GM23248 (cell line): ENCODE data around the gene XIST. TPM values are rescaled to one million over a fixed set of nuclear protein-coding genes. Genes with fewer than 3 reads are reported as not detected.

Source experiments
- DNase-seq: peaks from one replicate; pipeline ENCODE4 v3.0.0-alpha.2; 2015
- H2AFZ ChIP-seq: fragments of 200-600 bp; sonication (generic); 2 replicates; pipeline ENCODE4 v1.6.1; 2016; ENCODE audit warnings: antibody characterized with exemption
- H3F3A ChIP-seq: fragments of 200-600 bp; sonication (generic); 2 replicates; pipeline ENCODE4 v1.6.1; 2016; ENCODE audit warnings: mild to moderate bottlenecking, antibody characterized with exemption, mixed run types; ENCODE audit not compliant: insufficient read depth
- H3K27ac ChIP-seq: fragments of 200-600 bp; sonication (generic); 2 replicates; pipeline ENCODE4 v1.5.1; 2016; ENCODE audit warnings: mild to moderate bottlenecking
- H3K27me3 ChIP-seq: fragments of 200-600 bp; sonication (generic); replicated peaks from 2 replicates; pipeline ENCODE4 v1.6.1; 2016; ENCODE audit warnings: mild to moderate bottlenecking; ENCODE audit not compliant: insufficient read depth
- H3K36me3 ChIP-seq: fragments of 200-600 bp; sonication (generic); 2 replicates; pipeline ENCODE4 v1.6.1; 2016; ENCODE audit warnings: low read depth, mild to moderate bottlenecking
- H3K4me1 ChIP-seq: fragments of 200-600 bp; sonication (generic); 2 replicates; pipeline ENCODE4 v1.6.1; 2016; ENCODE audit warnings: mild to moderate bottlenecking; ENCODE audit not compliant: insufficient read depth
- H3K4me2 ChIP-seq: fragments of 200-600 bp; sonication (generic); one replicate; pipeline ENCODE4 v1.6.1; 2016; ENCODE audit warnings: mild to moderate bottlenecking; ENCODE audit not compliant: unreplicated experiment
- H3K4me3 ChIP-seq: fragments of 200-600 bp; sonication (generic); 2 replicates; pipeline ENCODE4 v1.5.1; 2016; ENCODE audit warnings: mild to moderate bottlenecking
- H3K79me2 ChIP-seq: fragments of 200-600 bp; sonication (generic); 2 replicates; pipeline ENCODE4 v1.6.1; 2016; ENCODE audit warnings: mild to moderate bottlenecking; ENCODE audit not compliant: insufficient read depth
- H3K9ac ChIP-seq: fragments of 200-600 bp; sonication (generic); 2 replicates; pipeline ENCODE4 v1.6.1; 2016; ENCODE audit warnings: mild to moderate bottlenecking
- H3K9me2 ChIP-seq: fragments of 200-600 bp; sonication (generic); 2 replicates; pipeline ENCODE4 v1.6.1; 2016; ENCODE audit warnings: mixed run types, mild to moderate bottlenecking, moderate library complexity; ENCODE audit not compliant: insufficient read depth
- H3K9me3 ChIP-seq: fragments of 200-600 bp; sonication (generic); one replicate; pipeline ENCODE4 v1.6.1; 2017; ENCODE audit warnings: low read depth
- H4K20me1 ChIP-seq: fragments of 200-600 bp; sonication (generic); 2 replicates; pipeline ENCODE4 v1.6.0; 2016; ENCODE audit not compliant: insufficient read depth
- EZH2 ChIP-seq: fragments of 200-600 bp; sonication (generic); IDR thresholded peaks from 2 replicates; pipeline ENCODE4 v1.6.1; 2018; ENCODE audit warnings: antibody characterized with exemption, mild to moderate bottlenecking; ENCODE audit not compliant: insufficient read depth, poor library complexity, severe bottlenecking
- EZH2phosphoT487 ChIP-seq: fragments of 200-600 bp; sonication (generic); IDR thresholded peaks from 2 replicates; pipeline ENCODE4 v1.6.1; 2018; ENCODE audit warnings: antibody characterized with exemption, moderate library complexity, mild to moderate bottlenecking, low read depth; ENCODE audit not compliant: insufficient read depth
- WGBS, 2 experiments: methylation state at CpG; one replicate each; pipeline ENCODE4 v1.1.6; 2015 to 2017; ENCODE audit warnings: low lambda C conversion rate in 2 of 2, low coverage in 1 of 2; ENCODE audit errors: missing lambda C conversion rate in 2 of 2; 5-methylcytosine and 5-hydroxymethylcytosine counted together
- in situ Hi-C: fragments of 300-500 bp; cut with MboI; formaldehyde crosslinking; loops from 2 replicates; pipeline ENCODE4 v1.15.0; 2020
- polyA plus RNA-seq: library from polyadenylated mRNA; unstranded; fragments of >200 nt; fragmentation: Nextera tagmentation; extraction: Ambion mirVana; gene quantifications from 2 replicates; pipeline ENCODE4 v1.2.1, GENCODE V29; 2016
- total RNA-seq: library from RNA; depleted of rRNA; stranded (reverse); fragments of >200 nt; shearing (Covaris generic); gene quantifications from 2 replicates; pipeline ENCODE4 v1.2.3, GENCODE V29; 2014

XIST gene
- total and polyA plus RNA-seq, 2 experiments from 2014 or later, result not detected

DNA sequence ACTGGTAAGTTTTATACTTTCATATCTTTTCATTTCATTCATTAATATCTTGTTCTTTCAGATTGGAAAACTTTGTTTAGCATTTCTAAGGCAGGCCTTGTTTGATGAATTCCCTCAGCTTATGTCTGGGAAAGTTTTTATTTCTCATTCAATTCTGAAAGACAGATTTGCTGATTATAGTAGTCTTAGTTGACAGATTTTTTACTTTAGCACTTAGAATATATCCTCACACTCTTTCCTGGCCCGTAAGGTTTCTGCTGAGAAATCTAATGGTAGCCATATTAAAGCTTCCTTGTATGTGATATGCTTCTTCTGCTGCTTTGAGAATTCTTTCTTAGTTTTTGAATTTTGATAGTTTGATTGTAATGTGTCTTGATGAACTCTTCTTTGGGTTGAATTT, 7.1 kb upstream of the XIST start:
- Histone ChIP-seq H4K20me1 (no peaks in the 10 kb centered on the region), H3K9me3 (no peaks in the 10 kb centered on the region), H3K9ac (no peak overlapping the region), H3K27me3 (no peaks in the 10 kb centered on the region), H3K4me1 (no peaks in the 10 kb centered on the region), H3F3A (no peaks in the 10 kb centered on the region), H3K36me3 (no peaks in the 10 kb centered on the region), H3K4me2 (no peak overlapping the region), H3K27ac (no peak overlapping the region), H2AFZ (no peak overlapping the region), H3K9me2 (no peaks in the 10 kb centered on the region), H3K79me2 (no peaks in the 10 kb centered on the region), H3K4me3 (no peak overlapping the region)
- no peak for DNase-seq
- in situ Hi-C loops, result loop anchor here (10.0 to 25.0 kb wide), 2 partner anchors 155 to 478 kb away; no protein-coding TSS in a partner anchor
- WGBS, 2 experiments, result 82 to 85% methylated on average over 1 of the region's 1 CpG
- no peak for TF ChIP-seq EZH2
- TF ChIP-seq EZH2phosphoT487, result no peak

DNA sequence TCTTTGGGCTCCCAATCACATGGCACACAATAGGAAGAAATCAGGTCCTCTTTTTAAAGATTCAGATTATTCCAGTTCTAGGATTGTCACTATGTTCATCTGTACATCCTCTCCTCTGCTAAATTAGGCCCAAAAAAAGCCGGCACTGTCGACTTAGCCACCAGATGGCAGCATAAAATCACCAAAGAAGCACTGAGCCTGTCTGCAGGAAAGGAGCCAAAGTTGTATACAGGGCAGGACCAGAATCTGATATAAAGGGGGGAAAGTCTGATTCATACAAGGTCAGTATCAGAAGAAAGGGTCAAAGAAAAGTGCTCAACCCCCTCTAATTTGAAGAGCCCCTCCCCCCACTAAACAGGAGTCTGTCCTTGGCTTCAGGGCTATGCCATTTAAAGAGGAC, 3.0 kb upstream of the XIST start:
- in situ Hi-C loops, result loop anchor here (10.0 to 25.0 kb wide), 2 partner anchors 159 to 482 kb away; no protein-coding TSS in a partner anchor

DNA sequence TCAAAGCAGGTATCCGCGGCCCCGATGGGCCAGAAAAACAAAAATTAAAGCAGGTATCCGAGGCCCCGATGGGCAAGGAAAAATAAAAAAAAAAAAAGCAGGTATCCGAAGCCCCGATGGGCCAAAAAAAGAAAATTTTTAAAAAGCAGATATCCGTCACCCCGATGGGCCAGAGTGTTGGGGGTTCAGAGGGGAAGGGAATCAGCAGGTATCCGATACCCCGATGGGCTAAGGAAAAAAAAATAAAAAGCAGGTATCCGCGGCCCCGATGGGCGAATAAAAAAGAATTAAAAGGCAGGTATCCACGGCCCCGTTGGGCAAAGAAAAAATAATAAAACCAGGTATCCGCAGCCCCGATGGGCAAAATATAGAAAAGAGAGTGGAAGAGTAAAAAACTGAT, 492 bp downstream of the XIST start:
- in situ Hi-C loops, result loop anchor here (10.0 to 25.0 kb wide), 2 partner anchors 163 to 485 kb away; no protein-coding TSS in a partner anchor
- Histone ChIP-seq H3K4me2 (no peak overlapping the region), H3K27me3 (no peaks in the 10 kb centered on the region), H3K4me3 (no peak overlapping the region), H3K9me2 (no peaks in the 10 kb centered on the region), H2AFZ (no peak overlapping the region), H3F3A (no peaks in the 10 kb centered on the region), H3K79me2 (no peaks in the 10 kb centered on the region), H4K20me1 (no peaks in the 10 kb centered on the region), H3K27ac (no peak overlapping the region), H3K9me3 (no peaks in the 10 kb centered on the region), H3K36me3 (no peaks in the 10 kb centered on the region), H3K9ac (no peak overlapping the region), H3K4me1 (no peaks in the 10 kb centered on the region)
- no peak for DNase-seq
- WGBS, 2 experiments, result 93 to 95% methylated on average over 10 to 19 of the region's 19 CpGs
- TF ChIP-seq EZH2, result no peak
- no peak for TF ChIP-seq EZH2phosphoT487

More for the DNA sequence above, 3.0 kb upstream of the XIST start:
- no peaks in the 10 kb centered on the region for H3K9me2 ChIP-seq
- no peaks in the 10 kb centered on the region for H4K20me1 ChIP-seq
- H3K79me2 ChIP-seq, result no peaks in the 10 kb centered on the region
- H3K4me1 ChIP-seq, result no peaks in the 10 kb centered on the region
- no peaks in the 10 kb centered on the region for H3K27me3 ChIP-seq
- 0 to 4% methylated on average over 2 of the region's 2 CpGs for WGBS, 2 experiments
- no peaks in the 10 kb centered on the region for H3K36me3 ChIP-seq
- H3K9me3 ChIP-seq, result no peaks in the 10 kb centered on the region
- H3F3A ChIP-seq, result no peaks in the 10 kb centered on the region
- no peak overlapping the region for H3K4me3 ChIP-seq
- DNase-seq, result peak; percentile 75
- H3K9ac ChIP-seq, result no peak overlapping the region
- no peak overlapping the region for H2AFZ ChIP-seq
- no peak overlapping the region for H3K4me2 ChIP-seq
- no peak overlapping the region for H3K27ac ChIP-seq
- no peak for TF ChIP-seq EZH2
- TF ChIP-seq EZH2phosphoT487, result no peak

DNA sequence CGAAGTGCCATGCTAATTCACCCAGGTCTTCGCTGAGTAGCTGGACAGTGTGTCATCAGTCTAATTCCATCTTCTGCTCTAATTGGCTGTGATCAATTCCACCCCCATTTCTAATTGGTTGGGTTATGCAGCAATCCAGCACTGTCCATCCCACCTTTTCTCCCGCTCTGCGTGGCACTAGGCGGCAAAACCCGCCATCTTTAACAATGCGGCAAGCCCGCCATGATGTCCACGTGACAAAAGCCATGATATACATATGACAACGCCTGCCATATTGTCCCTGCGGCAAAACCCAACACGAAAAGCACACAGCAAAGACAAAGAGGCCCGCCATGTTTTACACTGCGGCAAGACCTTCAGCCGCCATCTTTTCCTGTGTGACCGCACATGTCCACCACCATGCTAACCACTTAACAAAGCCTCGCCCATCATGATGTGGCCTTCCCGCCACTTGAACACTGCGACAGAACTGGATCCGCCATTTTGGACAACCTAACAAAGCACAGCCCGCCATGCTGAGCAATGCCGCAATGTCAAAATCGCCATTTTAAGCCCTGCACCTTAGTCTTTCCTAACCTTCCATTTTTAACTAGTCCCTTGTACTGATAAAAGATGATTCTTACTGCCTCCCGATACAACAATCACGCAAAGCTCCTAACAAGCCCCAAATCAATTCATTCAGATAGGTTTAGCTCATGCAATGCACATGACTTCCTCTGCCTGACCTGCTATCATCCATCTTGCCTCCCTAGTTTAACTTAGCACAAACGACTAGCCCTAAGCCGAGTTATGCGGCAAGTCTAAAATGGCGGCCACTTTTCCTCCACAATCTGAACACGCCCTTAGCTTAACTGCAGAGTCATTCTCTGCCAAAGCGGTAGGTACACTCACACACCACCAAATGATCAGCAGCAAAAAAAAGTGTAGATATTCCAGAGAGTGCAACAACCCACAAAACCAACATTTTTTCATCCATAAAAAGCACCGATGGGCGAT, 1.2 kb downstream of the XIST start:
- H3K79me2 ChIP-seq, result no peaks in the 10 kb centered on the region
- no peak overlapping the region for H3K9ac ChIP-seq

More for the DNA sequence above, 1.2 kb downstream of the XIST start:
- Histone ChIP-seq H3K27ac (no peak overlapping the region), H3F3A (no peaks in the 10 kb centered on the region), H3K4me3 (no peak overlapping the region), H3K9me2 (no peaks in the 10 kb centered on the region), H3K4me1 (no peaks in the 10 kb centered on the region), H3K36me3 (no peaks in the 10 kb centered on the region), H3K27me3 (no peaks in the 10 kb centered on the region), H3K4me2 (no peak overlapping the region), H4K20me1 (no peaks in the 10 kb centered on the region), H3K9me3 (no peaks in the 10 kb centered on the region), H2AFZ (no peak overlapping the region)
- 90 to 94% methylated on average over 24 to 33 of the region's 33 CpGs for WGBS, 2 experiments
- in situ Hi-C loops, result loop anchor here (10.0 to 25.0 kb wide), 2 partner anchors 163 to 486 kb away; no protein-coding TSS in a partner anchor
- no peak for DNase-seq
- TF ChIP-seq EZH2, result no peak
- TF ChIP-seq EZH2phosphoT487, result no peak
